Endothelial cell of umbilical vein (primary cell): ENCODE results near the gene CAMK2G. TPM values are rescaled to one million over a fixed set of nuclear protein-coding genes. Genes with fewer than 3 reads are reported as not detected.

Source experiments
- BruUV-seq: library from RNA; stranded (reverse); fragments of 400-500 nt; replicated peaks from 2 replicates; lab custom pipeline; 2021; lab: Mats Ljungman, UMichigan
- CTCF ChIA-PET: fragments of 300-600, 350-600 bp; sonication (Branson Sonifier 250); formaldehyde crosslinking; loops from one replicate; lab custom pipeline; 2021; ENCODE audit warnings: antibody characterized with exemption, inconsistent platforms; lab: Charles Lee
- POLR2A ChIA-PET: fragments of 300-600, 350-600 bp; sonication (Branson Sonifier 250); formaldehyde crosslinking; loops from one replicate; lab custom pipeline; 2021; ENCODE audit warnings: antibody characterized with exemption, inconsistent platforms; lab: Charles Lee
- DNase-seq: peaks from one replicate; pipeline ENCODE4 v3.0.0-alpha.2; 2011; ENCODE audit warnings: low read depth, low spot score
- FAIRE-seq: peaks from 2 replicates; lab custom pipeline; 2011; peaks lifted over from hg19 to GRCh38; lab: Jason Lieb, UNC
- H2AFZ ChIP-seq: 2 replicates; pipeline ENCODE4 v1.6.0; 2012; ENCODE audit warnings: low read depth, low read length, control low read depth, inconsistent platforms
- H3K27ac ChIP-seq: 2 replicates; pipeline ENCODE4 v1.5.1; 2011; ENCODE audit warnings: low read depth, mild to moderate bottlenecking, control low read depth, low read length, moderate library complexity; ENCODE audit not compliant: insufficient read depth
- H3K27me3 ChIP-seq, 2 experiments: 2 replicates each; pipeline versions ENCODE4 v1.6.0 to v1.6.1; 2011; ENCODE audit warnings: low read length in 2 of 2, mixed read lengths in 1 of 2; ENCODE audit not compliant: control insufficient read depth in 2 of 2, insufficient read depth in 2 of 2
- H3K36me3 ChIP-seq, 2 experiments: 2 replicates in 1 of 2; 3 replicates in 1 of 2; pipeline ENCODE4 v1.5.1; 2011; ENCODE audit warnings: low read length in 2 of 2, mild to moderate bottlenecking in 1 of 2, moderate library complexity in 1 of 2; ENCODE audit not compliant: control insufficient read depth in 2 of 2, insufficient read depth in 2 of 2; ENCODE audit errors: extremely low read depth in 1 of 2
- H3K4me1 ChIP-seq: 3 replicates; pipeline ENCODE4 v1.5.1; 2011; ENCODE audit warnings: mild to moderate bottlenecking, low read length; ENCODE audit not compliant: control insufficient read depth, insufficient read depth; ENCODE audit errors: extremely low read depth
- H3K4me2 ChIP-seq: 2 replicates; pipeline ENCODE4 v1.6.1; 2011; ENCODE audit warnings: low read length, control low read depth, mixed read lengths; ENCODE audit not compliant: insufficient read depth
- H3K4me3 ChIP-seq, 3 experiments: fragments of 200-600 bp in 1 of 3; sonication (generic), shearing (Covaris generic) in 1 of 3; replicated peaks in 1 of 3; 2 replicates each; pipeline ENCODE4 v1.5.1; 2011 to 2016; ENCODE audit warnings: control low read depth in 3 of 3, low read length in 3 of 3, mild to moderate bottlenecking in 2 of 3, inconsistent platforms in 1 of 3, low read depth in 1 of 3, moderate library complexity in 1 of 3; ENCODE audit not compliant: insufficient read depth in 1 of 3
- H3K79me2 ChIP-seq: 2 replicates; pipeline ENCODE4 v1.6.0; 2012; ENCODE audit warnings: low read length, inconsistent platforms; ENCODE audit not compliant: control insufficient read depth, insufficient read depth
- H3K9ac ChIP-seq: replicated peaks from 2 replicates; pipeline ENCODE3; 2011; ENCODE audit warnings: low read length, control low read depth; ENCODE audit not compliant: insufficient read depth; ENCODE audit errors: extremely low read depth
- H3K9me1 ChIP-seq: replicated peaks from 3 replicates; pipeline ENCODE4 v1.6.0; 2011; ENCODE audit warnings: mild to moderate bottlenecking, low read length; ENCODE audit not compliant: control insufficient read depth, insufficient read depth; ENCODE audit errors: extremely low read depth
- H3K9me3 ChIP-seq: replicated peaks from 2 replicates; pipeline ENCODE4 v1.5.1; 2012; ENCODE audit warnings: low read length, inconsistent platforms; ENCODE audit not compliant: control insufficient read depth, insufficient read depth
- H4K20me1 ChIP-seq: replicated peaks from 2 replicates; pipeline ENCODE3; 2011; ENCODE audit warnings: mild to moderate bottlenecking, low read length; ENCODE audit not compliant: control insufficient read depth, insufficient read depth; ENCODE audit errors: extremely low read depth
- EZH2 ChIP-seq: IDR thresholded peaks from 2 replicates; pipeline ENCODE4 v1.6.1; 2012; ENCODE audit warnings: borderline replicate concordance, low read depth, mild to moderate bottlenecking, moderate library complexity, low read length, inconsistent platforms; ENCODE audit not compliant: severe bottlenecking
- FOS ChIP-seq: IDR thresholded peaks from 2 replicates; pipeline ENCODE4 v1.6.1; 2011; ENCODE audit warnings: mild to moderate bottlenecking, low read length, moderate library complexity, borderline replicate concordance; ENCODE audit not compliant: insufficient read depth
- GATA2 ChIP-seq: IDR thresholded peaks from 2 replicates; pipeline ENCODE4 v1.7.0; 2011; ENCODE audit warnings: low read depth, mild to moderate bottlenecking, moderate library complexity, mixed read lengths, low read length; ENCODE audit not compliant: insufficient read length, insufficient read depth
- JUN ChIP-seq: IDR thresholded peaks from 2 replicates; pipeline ENCODE4 v1.6.1; 2011; ENCODE audit warnings: borderline replicate concordance, low read depth; ENCODE audit not compliant: insufficient read length, insufficient read depth
- MYC ChIP-seq: IDR thresholded peaks from one replicate; pipeline ENCODE4 v1.6.1; 2011; ENCODE audit warnings: mild to moderate bottlenecking, low read depth, low read length
- POLR2A ChIP-seq: IDR thresholded peaks from 2 replicates; pipeline ENCODE4 v1.6.1; 2012; ENCODE audit warnings: low read depth, mild to moderate bottlenecking, control low read depth, low read length
- POLR2AphosphoS5 ChIP-seq: IDR thresholded peaks from 2 replicates; pipeline ENCODE4 v1.6.1; 2012; ENCODE audit warnings: low read depth, mild to moderate bottlenecking, control low read depth, low read length, moderate library complexity; ENCODE audit not compliant: insufficient read depth
- dilution Hi-C: fragments of 300-500 bp; cut with MboI; formaldehyde crosslinking; loops from one replicate; pipeline ENCODE4 v1.15.0; 2019; ENCODE audit warnings: low sequenced_read_pairs; ENCODE audit not compliant: extremely low pct_ligation_motif_present
- intact Hi-C: fragments of 100-400 bp; cut with micrococcal nuclease; formaldehyde crosslinking; loops from one replicate; pipeline ENCODE4 v1.10.0; 2022
- polyA plus RNA-seq, 4 experiments: library from polyadenylated mRNA; depleted of rRNA in 3 of 4; stranded (reverse) in 3 of 4; unstranded in 1 of 4; fragments of >200 nt; gene quantifications; 2 replicates each; pipeline versions ENCODE4 v1.2.1 to v1.2.3, GENCODE V29; 2011 to 2012; ENCODE audit warnings: missing spikeins in 1 of 4
- total RNA-seq: library from RNA; stranded (reverse); gene quantifications from 2 replicates; pipeline ENCODE4 v1.2.3, GENCODE V29; 2021
- TF ChIP-seq, protein P1 (sequence below): IDR thresholded peaks from 2 replicates; pipeline ENCODE4 v1.6.1; 2011; ENCODE audit not compliant: insufficient read depth, insufficient read length
- TF ChIP-seq, protein P2 (sequence below), 2 donors: IDR thresholded peaks; 1 replicate in 1 of 2; 2 replicates in 1 of 2; pipeline ENCODE4 v1.5.1; 2011; ENCODE audit warnings: low read length in 2 of 2, mild to moderate bottlenecking in 2 of 2, moderate library complexity in 2 of 2, control low read depth in 1 of 2, inconsistent platforms in 1 of 2, low read depth in 1 of 2; ENCODE audit not compliant: insufficient read depth in 1 of 2; ENCODE audit errors: extremely low read depth in 1 of 2

CAMK2G gene
- total and polyA plus RNA-seq, 2 donors (not counting 3 experiments of a cell fraction or from before 2014, with no cell fraction given), result 27.2 to 33.6 TPM

DNA sequence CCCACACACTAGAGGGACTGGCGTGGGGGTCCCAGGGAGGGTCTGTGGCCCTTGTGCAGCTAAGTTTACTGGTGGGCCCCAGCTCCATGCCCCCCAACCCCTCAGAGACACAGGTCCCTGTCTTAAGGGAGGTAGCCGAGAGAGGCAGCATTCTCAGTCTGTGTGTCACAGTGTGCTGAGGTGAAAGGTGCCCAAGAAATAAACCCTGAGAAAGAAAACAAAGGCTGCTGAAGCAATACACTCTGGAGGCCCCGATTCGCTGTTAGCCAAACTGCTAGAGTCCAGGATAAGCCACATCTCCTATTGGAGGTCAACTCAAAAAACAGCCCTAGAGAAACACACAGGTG, 34.3 kb downstream of the CAMK2G start:
- Histone ChIP-seq H3K9ac (no peak overlapping the region), H2AFZ (no peak overlapping the region), H3K4me3 (no peak overlapping the region), H3K9me3 (no peaks in the 10 kb centered on the region), H3K27ac (no peak overlapping the region), H3K27me3 (no peaks in the 10 kb centered on the region), H3K4me2 (no peak overlapping the region), H3K9me1 (no peaks in the 10 kb centered on the region), H3K79me2 (no peaks in the 10 kb centered on the region), H3K4me1 (peaks cover 34% of the 10 kb centered on the region), H4K20me1 (no peaks in the 10 kb centered on the region), H3K36me3 (peaks cover 0 to 2% of the 10 kb centered on the region in 2 experiments)
- intact Hi-C loops, result no loop called here
- TF ChIP-seq MYC (no peak), JUN (no peak), POLR2A (no peak), EZH2 (no peak), GATA2 (no peak), FOS (no peak), POLR2AphosphoS5 (no peak)
- TF ChIP-seq, protein P1, sequence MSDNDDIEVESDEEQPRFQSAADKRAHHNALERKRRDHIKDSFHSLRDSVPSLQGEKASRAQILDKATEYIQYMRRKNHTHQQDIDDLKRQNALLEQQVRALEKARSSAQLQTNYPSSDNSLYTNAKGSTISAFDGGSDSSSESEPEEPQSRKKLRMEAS, result no peak
- TF ChIP-seq, protein P2, sequence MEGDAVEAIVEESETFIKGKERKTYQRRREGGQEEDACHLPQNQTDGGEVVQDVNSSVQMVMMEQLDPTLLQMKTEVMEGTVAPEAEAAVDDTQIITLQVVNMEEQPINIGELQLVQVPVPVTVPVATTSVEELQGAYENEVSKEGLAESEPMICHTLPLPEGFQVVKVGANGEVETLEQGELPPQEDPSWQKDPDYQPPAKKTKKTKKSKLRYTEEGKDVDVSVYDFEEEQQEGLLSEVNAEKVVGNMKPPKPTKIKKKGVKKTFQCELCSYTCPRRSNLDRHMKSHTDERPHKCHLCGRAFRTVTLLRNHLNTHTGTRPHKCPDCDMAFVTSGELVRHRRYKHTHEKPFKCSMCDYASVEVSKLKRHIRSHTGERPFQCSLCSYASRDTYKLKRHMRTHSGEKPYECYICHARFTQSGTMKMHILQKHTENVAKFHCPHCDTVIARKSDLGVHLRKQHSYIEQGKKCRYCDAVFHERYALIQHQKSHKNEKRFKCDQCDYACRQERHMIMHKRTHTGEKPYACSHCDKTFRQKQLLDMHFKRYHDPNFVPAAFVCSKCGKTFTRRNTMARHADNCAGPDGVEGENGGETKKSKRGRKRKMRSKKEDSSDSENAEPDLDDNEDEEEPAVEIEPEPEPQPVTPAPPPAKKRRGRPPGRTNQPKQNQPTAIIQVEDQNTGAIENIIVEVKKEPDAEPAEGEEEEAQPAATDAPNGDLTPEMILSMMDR (IDR thresholded peaks at IDR 0.05; ENCODE audit: extremely low read depth in 1 of 2, insufficient read depth in 1 of 2, low read depth in 1 of 2, low read length in 2 of 2), result no peak
- DNase-seq, result no peak
- dilution Hi-C loops, result no loop called here
- ChIA-PET POLR2A (no interaction called here), CTCF (interaction anchor here (1.1 to 1.3 kb wide), 3 partner anchors 8 to 40 kb away, joined by 4 to 7 read pairs (median 6); no protein-coding TSS in a partner anchor)
- FAIRE-seq, result no peak
- BruUV-seq, result no TSS peak
